Activated naive CD4-positive, alpha-beta T cell treated with anti-CD3 and anti-CD28 coated beads, Interleukin-2, amount 10 ng/mL, durations not matched to agents 7 days and 5 days (primary cell): ENCODE data around the gene RAP1GAP.

Source experiments
- CTCF ChIA-PET: fragments of 350-600 bp; sonication (Branson Sonifier 250); formaldehyde crosslinking; loops from one replicate; lab custom pipeline; 2021; ENCODE audit warnings: antibody characterized with exemption; lab: Charles Lee
- DNase-seq: peaks from one replicate; pipeline ENCODE4 v3.0.0-alpha.2; 2020
- H3K27ac Mint-ChIP-seq: one replicate; pipeline ENCODE4 v1.8.0; 2021; ENCODE audit warnings: mild to moderate bottlenecking, moderate library complexity, mixed read lengths
- H3K27me3 Mint-ChIP-seq: one replicate; pipeline ENCODE4 v1.8.0; 2021; ENCODE audit warnings: mild to moderate bottlenecking, mixed read lengths
- H3K36me3 Mint-ChIP-seq: one replicate; pipeline ENCODE4 v1.8.0; 2021; ENCODE audit warnings: mixed read lengths
- H3K4me1 Mint-ChIP-seq: one replicate; pipeline ENCODE4 v1.8.0; 2021; ENCODE audit warnings: mixed read lengths
- H3K4me3 Mint-ChIP-seq: one replicate; pipeline ENCODE4 v1.8.0; 2021; ENCODE audit warnings: mild to moderate bottlenecking, moderate library complexity, mixed read lengths
- H3K9me3 Mint-ChIP-seq: one replicate; pipeline ENCODE4 v1.8.0; 2021; ENCODE audit warnings: mixed read lengths

RAP1GAP gene

DNA sequence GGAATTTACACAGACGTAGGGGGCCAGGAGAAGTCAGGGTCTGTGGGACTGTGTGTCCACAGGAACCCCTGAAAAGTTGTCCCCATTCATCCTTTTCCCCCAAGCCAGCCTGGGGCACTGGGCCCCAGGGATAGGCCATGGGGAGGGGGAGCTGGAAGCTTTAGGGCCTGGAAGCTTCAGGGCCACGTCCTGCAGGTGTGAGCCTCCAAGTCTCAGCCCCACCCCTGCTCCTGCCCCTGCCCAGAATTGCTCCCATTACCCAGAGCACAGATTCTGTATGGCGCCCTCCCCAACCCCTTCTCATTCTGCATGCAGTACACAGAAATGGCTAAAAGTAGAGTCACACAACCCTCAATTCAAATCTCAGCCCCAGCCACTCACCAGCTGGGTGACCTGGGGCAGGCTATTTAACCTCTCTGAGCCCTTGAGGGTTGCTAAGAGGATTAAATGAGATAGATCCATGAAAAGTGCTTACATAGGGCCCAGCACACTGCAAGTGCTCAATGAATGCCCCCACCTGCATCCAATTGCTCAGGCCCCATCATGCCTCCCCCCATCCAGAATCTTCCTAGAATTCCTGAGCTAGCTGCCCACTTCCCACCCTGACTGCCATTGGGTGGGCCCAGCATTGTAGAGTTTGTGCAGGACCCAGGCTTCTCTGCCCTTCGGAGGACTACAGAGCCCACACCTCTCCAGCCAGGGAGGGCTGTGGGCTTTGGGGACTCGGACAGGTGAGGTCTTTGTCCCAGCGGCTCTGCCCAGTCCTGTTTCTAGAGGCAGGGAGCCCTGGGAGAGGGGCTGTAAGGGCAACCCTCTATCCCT lies 6.5 kb downstream of the RAP1GAP start:
- Mint-ChIP-seq H3K4me1 (peaks cover 10% of the 10 kb centered on the region), H3K4me3 (no peak overlapping the region), H3K27me3 (peaks cover 84% of the 10 kb centered on the region), H3K9me3 (no peaks in the 10 kb centered on the region), H3K27ac (no peak overlapping the region), H3K36me3 (no peaks in the 10 kb centered on the region)
- no peak for DNase-seq
- CTCF ChIA-PET: interaction anchor here (1.6 kb wide), 1 partner anchor 15 kb away, joined by 4 read pairs; no protein-coding TSS in a partner anchor

- Mint-ChIP-seq H3K4me1 (peaks cover 10% of the 10 kb centered on the region), H3K4me3 (no peak overlapping the region), H3K36me3 (no peaks in the 10 kb centered on the region), H3K27ac (no peak overlapping the region), H3K27me3 (peaks cover 78% of the 10 kb centered on the region), H3K9me3 (no peaks in the 10 kb centered on the region)
- DNase-seq: no peak
- CTCF ChIA-PET: no interaction called here
Measured at GRCh38 chr1:21661886-21662285, 7.3 kb downstream of the RAP1GAP start.

DNA sequence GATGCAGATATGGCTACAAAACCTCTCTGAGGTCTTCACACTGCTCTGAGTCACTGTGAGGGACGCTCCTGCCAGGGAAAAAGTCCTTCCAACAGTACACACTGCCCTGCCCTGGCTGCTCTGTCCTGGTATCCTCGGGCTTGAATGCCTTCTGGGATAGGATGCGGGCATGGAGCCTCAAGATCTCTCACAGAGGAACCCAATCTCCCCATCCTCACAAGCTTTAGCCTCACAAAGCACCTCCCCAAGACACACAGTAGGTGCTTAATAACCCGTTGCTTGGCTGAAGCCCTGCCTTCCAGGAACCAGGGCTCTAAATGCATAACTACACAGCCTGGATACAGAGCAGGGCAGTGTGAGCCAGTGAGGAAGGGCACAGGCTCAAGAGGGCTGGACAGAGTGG lies 9.2 kb downstream of the RAP1GAP start:
- Mint-ChIP-seq H3K4me1 (peaks cover 10% of the 10 kb centered on the region), H3K27ac (no peak overlapping the region), H3K4me3 (no peak overlapping the region), H3K36me3 (no peaks in the 10 kb centered on the region), H3K27me3 (peaks cover 70% of the 10 kb centered on the region), H3K9me3 (no peaks in the 10 kb centered on the region)
- no peak for DNase-seq
- CTCF ChIA-PET: interaction anchor here (1.0 kb wide), 1 partner anchor 122 kb away, joined by 6 read pairs; no protein-coding TSS in a partner anchor

GRCh38 chr1:21659099-21659923 lies 9.8 kb downstream of the RAP1GAP start:
- Mint-ChIP-seq H3K36me3 (no peaks in the 10 kb centered on the region), H3K4me3 (peak overlapping the region; percentile 61), H3K27me3 (peaks cover 72% of the 10 kb centered on the region), H3K27ac (no peak overlapping the region), H3K9me3 (no peaks in the 10 kb centered on the region), H3K4me1 (peaks cover 10% of the 10 kb centered on the region)
- CTCF ChIA-PET: interaction anchor here (0.8 to 1.2 kb wide), 3 partner anchors 19 to 122 kb away, joined by 3 to 6 read pairs (median 3); no protein-coding TSS in a partner anchor
- DNase-seq: peak; percentile 88

DNA sequence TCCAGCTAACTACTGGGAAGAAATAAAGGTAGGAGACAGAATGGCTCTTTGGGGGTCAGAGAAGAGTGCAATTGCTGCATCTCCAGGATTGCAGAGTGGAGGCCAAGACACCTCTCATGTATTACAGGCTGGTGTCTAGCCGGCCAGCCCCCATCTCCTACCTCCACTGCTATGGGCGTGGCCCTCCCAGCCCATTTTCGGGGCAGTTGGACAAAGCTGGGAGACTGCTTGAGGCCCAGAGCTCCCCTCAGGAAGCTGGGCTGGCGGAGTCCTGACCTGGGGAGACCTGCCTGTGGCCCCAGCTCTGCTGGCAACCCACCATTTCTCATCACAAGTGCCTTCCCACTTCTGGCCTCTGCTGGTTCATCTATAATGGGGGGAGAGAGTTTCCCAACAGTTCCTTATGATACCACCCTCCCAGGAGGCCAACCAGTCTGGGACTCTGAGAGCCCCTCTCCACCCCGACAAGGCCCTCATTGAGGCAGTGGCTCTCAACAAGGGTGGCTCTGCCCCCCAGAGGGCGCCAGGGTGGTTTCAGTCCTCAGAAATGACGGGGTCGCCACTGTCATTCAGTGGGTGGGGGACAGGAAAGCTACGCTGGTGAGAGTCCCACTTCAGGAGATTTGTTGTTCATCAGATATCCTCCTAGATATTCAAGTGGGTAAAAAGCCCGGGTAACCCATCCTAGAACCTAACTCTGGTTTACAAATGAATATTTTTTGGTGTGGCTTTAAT lies 11.5 kb downstream of the RAP1GAP start:
- peaks cover 72% of the 10 kb centered on the region for H3K27me3 Mint-ChIP-seq
- no peak overlapping the region for H3K27ac Mint-ChIP-seq
- no peaks in the 10 kb centered on the region for H3K9me3 Mint-ChIP-seq
- H3K4me3 Mint-ChIP-seq: no peak overlapping the region
- no peak for DNase-seq
- no peaks in the 10 kb centered on the region for H3K36me3 Mint-ChIP-seq
- peaks cover 11% of the 10 kb centered on the region for H3K4me1 Mint-ChIP-seq
- CTCF ChIA-PET: interaction anchor here (1.2 to 1.3 kb wide), 3 partner anchors 10 to 287 kb away, joined by 3 read pairs; no protein-coding TSS in a partner anchor

- Mint-ChIP-seq H3K36me3 (no peaks in the 10 kb centered on the region), H3K27ac (no peak overlapping the region), H3K27me3 (peaks cover 73% of the 10 kb centered on the region), H3K9me3 (no peaks in the 10 kb centered on the region), H3K4me3 (no peak overlapping the region), H3K4me1 (peaks cover 24% of the 10 kb centered on the region)
- CTCF ChIA-PET: no interaction called here
- DNase-seq: no peak
Measured at GRCh38 chr1:21655748-21656147, 13.4 kb downstream of the RAP1GAP start.

DNA sequence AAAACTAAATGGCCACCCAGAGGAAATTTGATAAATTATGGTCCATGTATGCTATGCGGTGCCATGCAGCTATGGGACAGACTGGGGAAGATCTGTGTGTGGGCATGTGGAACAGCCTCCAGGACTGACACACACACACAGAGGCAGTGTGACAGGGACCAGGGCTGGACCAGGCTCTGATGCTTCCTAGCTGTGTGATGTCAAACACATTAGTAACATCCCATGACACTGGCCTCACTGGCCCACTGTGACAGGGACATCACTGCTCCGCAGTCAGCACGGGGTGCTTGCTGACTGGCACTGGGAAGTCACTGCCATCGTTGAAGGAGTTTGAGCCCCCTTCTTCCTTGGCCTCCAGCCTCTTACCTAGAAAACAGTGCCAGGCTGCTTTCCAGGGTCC lies 13.9 kb downstream of the RAP1GAP start:
- Mint-ChIP-seq H3K9me3 (no peaks in the 10 kb centered on the region), H3K4me3 (no peak overlapping the region), H3K27me3 (peaks cover 73% of the 10 kb centered on the region), H3K4me1 (peaks cover 25% of the 10 kb centered on the region), H3K27ac (no peak overlapping the region), H3K36me3 (no peaks in the 10 kb centered on the region)
- no peak for DNase-seq
- CTCF ChIA-PET: no interaction called here

- no peak overlapping the region for H3K4me3 Mint-ChIP-seq
- peaks cover 18% of the 10 kb centered on the region for H3K4me1 Mint-ChIP-seq
- CTCF ChIA-PET: no interaction called here
- H3K27me3 Mint-ChIP-seq: peaks cover 73% of the 10 kb centered on the region
- H3K36me3 Mint-ChIP-seq: no peaks in the 10 kb centered on the region
- no peaks in the 10 kb centered on the region for H3K9me3 Mint-ChIP-seq
- DNase-seq: no peak
- no peak overlapping the region for H3K27ac Mint-ChIP-seq
Measured at GRCh38 chr1:21654209-21654608, 14.9 kb downstream of the RAP1GAP start.

DNA sequence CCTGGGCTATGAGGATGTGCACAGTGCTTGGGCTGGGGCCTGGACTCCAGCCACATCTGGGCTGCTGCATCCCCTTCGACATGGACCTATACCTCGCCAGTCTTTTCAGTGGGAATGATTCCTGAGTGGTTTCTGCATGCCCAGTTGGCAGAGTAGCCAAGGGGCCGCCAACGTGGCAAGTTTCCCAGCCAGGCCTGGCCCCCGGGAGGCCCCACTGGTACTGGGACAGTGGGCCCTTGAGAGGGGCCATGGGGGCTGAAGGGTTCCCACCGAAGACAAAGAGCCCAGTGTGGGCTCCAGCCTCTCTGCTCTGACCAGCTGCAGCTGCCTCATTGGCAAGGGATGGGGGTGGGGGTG lies 15.4 kb downstream of the RAP1GAP start:
- Mint-ChIP-seq H3K9me3 (no peaks in the 10 kb centered on the region), H3K4me3 (no peak overlapping the region), H3K36me3 (no peaks in the 10 kb centered on the region), H3K27me3 (peaks cover 74% of the 10 kb centered on the region), H3K4me1 (peaks cover 18% of the 10 kb centered on the region), H3K27ac (no peak overlapping the region)
- no peak for DNase-seq
- CTCF ChIA-PET: no interaction called here

DNA sequence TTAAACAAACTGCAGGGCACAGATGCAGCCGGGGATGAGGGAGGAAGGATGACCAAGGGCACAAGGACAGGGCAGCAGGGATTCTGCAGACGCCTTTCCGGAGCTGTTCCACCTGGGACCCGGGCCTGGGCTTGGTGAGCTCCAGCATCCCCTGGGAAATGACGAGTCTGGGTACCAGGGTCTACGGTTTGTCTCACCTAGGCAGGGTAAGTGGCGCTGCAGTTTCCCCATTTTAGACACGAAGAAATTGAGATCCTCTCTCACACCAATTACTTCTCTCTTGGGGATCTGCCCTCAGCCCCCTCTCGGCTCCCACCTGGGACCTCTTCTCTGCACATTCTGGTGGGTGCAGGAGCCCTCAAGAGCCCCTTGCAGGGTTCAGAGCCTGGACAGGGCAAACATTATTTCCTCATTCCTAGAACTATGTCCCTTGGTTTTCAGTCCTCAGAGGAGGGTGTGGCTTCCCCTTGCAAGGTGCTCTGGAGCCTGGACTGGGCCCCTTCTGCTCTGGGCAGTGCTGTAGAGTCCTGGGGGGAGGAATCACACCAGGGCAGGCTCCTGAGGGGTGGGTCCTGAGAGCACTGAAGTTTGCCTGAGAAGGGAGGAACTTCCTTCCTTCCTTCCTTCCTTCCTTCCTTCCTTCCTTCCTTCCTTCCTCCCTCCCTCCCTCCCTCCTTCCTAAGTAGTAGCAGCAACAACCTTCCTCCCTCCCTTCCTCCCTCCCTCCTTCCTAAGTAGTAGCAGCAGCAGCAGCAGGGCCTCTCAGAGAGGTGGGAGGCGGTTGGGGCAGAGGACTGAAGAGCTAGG lies 16.0 kb downstream of the RAP1GAP start:
- no peak for DNase-seq
- no peaks in the 10 kb centered on the region for H3K9me3 Mint-ChIP-seq
- H3K27ac Mint-ChIP-seq: no peak overlapping the region
- no peaks in the 10 kb centered on the region for H3K36me3 Mint-ChIP-seq
- H3K4me1 Mint-ChIP-seq: peaks cover 18% of the 10 kb centered on the region
- H3K4me3 Mint-ChIP-seq: peak overlapping the region; percentile 62
- H3K27me3 Mint-ChIP-seq: peaks cover 80% of the 10 kb centered on the region
- CTCF ChIA-PET: no interaction called here

DNA sequence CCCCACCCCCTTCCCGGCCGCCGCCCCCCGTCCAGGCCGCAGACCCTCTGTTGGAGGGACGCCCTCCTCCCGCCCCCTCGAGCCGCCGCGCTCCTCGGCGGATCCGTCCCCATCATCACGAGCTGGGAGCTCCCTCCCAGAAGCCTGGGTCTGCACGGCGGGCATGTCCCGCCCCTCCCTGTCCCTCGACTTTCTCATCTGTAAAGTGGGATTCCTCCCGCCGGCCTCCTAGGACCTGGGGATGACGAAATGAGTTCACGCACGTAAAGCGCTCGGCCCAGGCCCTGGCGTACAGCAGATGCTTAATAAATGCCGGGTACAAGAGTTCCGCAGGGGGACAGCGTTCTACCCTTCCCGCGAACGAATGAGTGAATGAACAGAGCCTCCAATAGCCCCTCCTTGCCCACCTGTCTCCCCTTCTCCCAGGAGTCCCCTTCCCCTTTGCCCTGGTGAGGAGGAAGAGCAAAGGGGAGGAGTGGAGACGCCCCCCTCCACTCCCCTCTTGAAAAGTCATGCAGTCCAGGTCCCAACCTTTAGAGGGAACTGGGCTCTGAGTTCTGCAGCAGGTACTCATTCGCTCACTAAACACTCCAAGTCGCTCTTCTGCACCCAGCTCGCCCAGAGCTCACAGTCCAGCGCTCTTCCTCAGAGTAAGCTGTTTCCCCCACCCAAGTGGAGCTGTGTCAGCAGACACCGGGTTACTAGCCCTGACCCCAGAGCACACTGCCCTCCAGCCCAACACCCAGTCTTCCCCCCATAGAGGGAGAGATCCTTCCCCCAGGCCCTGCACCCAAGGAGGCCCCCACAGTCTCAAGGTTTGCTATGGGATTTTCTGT lies 16.8 kb downstream of the RAP1GAP start:
- H3K36me3 Mint-ChIP-seq: no peaks in the 10 kb centered on the region
- H3K27me3 Mint-ChIP-seq: peaks cover 83% of the 10 kb centered on the region
- DNase-seq: no peak
- CTCF ChIA-PET: no interaction called here
- peaks cover 20% of the 10 kb centered on the region for H3K4me1 Mint-ChIP-seq
- peak overlapping the region; percentile 19 for H3K27ac Mint-ChIP-seq
- peak overlapping the region; percentile 62 for H3K4me3 Mint-ChIP-seq
- no peaks in the 10 kb centered on the region for H3K9me3 Mint-ChIP-seq

- DNase-seq: peak; percentile 60
- H3K36me3 Mint-ChIP-seq: no peaks in the 10 kb centered on the region
- H3K4me1 Mint-ChIP-seq: peaks cover 20% of the 10 kb centered on the region
- peaks cover 83% of the 10 kb centered on the region for H3K27me3 Mint-ChIP-seq
- CTCF ChIA-PET: no interaction called here
- no peaks in the 10 kb centered on the region for H3K9me3 Mint-ChIP-seq
- peak overlapping the region; percentile 74 for H3K4me3 Mint-ChIP-seq
- no peak overlapping the region for H3K27ac Mint-ChIP-seq
Measured at GRCh38 chr1:21651214-21652042, 17.7 kb downstream of the RAP1GAP start.
